H7 (cell line): Measurements from ENCODE around the gene SIGLEC9. TPM values are rescaled to one million over a fixed set of nuclear protein-coding genes. Genes with fewer than 3 reads are reported as not detected.

Experiments used
- DNase-seq: peaks from one replicate; pipeline ENCODE4 v3.0.0; 2012
- H3K27me3 ChIP-seq: 2 replicates; pipeline ENCODE4 v1.6.0; 2011; ENCODE audit warnings: mild to moderate bottlenecking, low read length; ENCODE audit not compliant: control insufficient read depth, insufficient read depth
- H3K36me3 ChIP-seq: replicated peaks from 2 replicates; pipeline ENCODE4 v1.5.1; 2011; ENCODE audit warnings: low read length; ENCODE audit not compliant: control insufficient read depth, insufficient read depth
- H3K4me3 ChIP-seq: 2 replicates; pipeline ENCODE4 v1.5.1; 2011; ENCODE audit warnings: low read depth, mild to moderate bottlenecking, control low read depth, low read length, moderate library complexity; ENCODE audit not compliant: insufficient read depth
- total RNA-seq: library from RNA; depleted of rRNA; stranded (reverse); fragments of >200 nt; shearing (Covaris generic); gene quantifications from 2 replicates; pipeline ENCODE4 v1.2.3, GENCODE V29; 2014

The SIGLEC9 gene
- total RNA-seq, 1 experiment from 2014 or later = not detected

DNA sequence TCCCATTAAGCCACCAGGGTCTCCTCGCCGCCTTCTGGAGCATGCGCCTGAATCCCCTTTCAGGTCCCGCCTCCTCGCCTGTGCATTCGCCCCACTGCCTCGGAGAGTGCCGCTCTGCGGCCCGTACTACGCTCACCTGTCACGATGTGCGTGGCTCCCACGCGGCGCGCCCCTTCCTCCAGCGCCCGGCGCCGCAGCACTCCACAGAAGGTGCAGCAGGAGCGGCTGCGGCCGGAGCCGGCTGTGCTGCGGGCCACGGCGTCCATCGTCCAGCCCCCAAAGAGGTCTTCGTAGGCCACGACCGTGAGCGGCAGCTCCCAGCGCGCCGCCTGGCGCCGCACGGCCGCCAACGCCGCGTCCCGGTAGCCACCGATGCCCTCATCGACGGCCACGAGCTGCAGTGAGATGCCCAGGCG, 20.8 kb upstream of the SIGLEC9 start:
- DNase-seq = no peak
- Histone ChIP-seq H3K36me3 (peaks cover 6% of the 10 kb centered on the region), H3K27me3 (no peaks in the 10 kb centered on the region; the same call in none of the 2 replicates), H3K4me3 (no peak overlapping the region)

DNA sequence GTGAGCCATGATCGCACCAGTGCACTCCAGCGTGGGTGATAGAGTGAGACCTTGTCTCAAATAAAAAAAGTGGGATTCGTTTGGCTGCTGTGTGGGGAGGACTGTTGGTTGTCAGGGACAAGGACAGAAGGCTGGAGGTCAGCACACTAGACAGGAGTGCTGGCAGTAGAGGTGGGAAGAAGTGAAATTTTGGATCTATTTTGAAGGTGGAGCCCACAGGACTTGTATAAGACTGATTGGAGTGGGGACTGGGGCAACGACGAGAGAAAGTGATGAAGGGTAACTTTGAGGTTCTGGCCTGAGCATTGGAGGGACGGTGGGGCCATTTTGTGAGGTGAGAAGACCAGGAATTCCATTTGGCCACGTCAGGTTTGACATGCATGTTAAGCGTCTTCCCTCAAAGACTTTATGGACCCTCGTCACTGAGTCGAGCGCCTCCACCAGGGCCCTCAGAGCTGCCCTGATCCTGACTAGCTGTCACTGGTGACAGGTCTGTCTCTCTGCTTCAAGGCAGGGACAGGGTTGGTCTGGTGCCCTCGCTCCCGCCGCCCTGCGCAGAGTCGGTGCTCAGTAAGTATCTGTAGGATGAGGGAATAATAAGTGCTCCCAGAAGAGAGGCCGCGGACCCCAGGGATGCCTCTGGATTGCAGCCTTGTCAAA, 17.2 kb upstream of the SIGLEC9 start:
- H3K36me3 ChIP-seq = peaks cover 3% of the 10 kb centered on the region
- H3K4me3 ChIP-seq = peak overlapping the region; percentile 89
- H3K27me3 ChIP-seq = peaks cover 3% of the 10 kb centered on the region
- DNase-seq = no peak

DNA sequence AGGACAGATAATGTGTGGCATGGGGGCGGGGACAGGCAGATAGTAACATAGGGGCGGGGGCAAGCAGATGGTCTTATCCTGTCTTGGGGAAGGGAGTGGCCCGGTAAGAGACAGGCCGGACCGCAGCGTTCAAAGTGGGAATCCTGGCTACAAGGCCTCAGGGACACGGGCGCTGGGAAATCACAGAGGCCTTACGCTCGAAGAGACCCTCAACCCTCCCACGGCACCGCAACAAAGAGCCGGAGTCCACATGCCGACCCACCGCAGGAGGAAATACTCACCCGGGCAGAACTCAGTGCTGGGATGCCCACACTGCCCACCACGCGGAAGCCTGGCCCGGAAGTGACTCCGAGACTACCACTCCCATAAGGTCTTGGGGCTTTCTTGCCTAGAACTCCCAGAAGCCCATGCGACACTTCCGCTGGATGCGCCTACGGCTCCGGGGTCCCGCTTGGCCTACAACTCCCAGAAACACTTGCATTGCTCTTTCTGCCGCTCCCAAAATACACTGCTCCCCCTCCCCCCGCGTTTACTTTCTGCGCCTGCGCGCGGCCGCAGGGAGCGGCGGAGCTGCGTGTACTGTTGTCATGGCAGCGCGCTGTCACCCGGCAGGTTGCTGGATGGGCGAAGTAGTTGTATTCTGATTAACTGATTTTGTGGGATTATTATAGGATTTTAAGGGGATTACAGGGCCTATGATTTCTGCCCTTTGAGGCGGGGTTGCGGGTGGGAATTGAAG, 16.5 kb upstream of the SIGLEC9 start, which contains the start of gene CTU1:
Gene CTU1 (minus strand): TSS at position 344 of the 739 bp plus-strand sequence. CDS start 3,840 bp downstream, outside the sequence.
- Histone ChIP-seq H3K36me3 (peaks cover 1% of the 10 kb centered on the region), H3K27me3 (peaks cover 3% of the 10 kb centered on the region), H3K4me3 (peak within 1 kb of the TSS; percentile 89)
- DNase-seq = peak; percentile 97

DNA sequence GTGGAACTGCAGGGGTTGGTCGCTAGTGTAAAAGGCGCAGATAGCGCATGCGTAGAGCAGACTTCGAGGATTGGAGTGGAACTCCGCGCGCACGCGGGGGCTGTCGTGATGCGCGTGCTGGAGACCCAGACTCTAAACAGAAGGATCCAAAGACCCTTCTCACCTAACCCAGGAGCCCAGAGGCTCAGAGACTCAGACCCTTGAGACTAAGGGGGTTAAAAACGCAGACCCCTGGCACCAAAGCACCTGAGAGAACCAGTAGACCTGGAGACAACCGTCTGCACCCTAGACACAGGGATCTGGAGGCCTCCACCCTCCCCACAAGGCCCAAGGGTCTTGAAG, 15.9 kb upstream of the SIGLEC9 start:
- Histone ChIP-seq H3K4me3 (peak overlapping the region; percentile 89), H3K36me3 (no peaks in the 10 kb centered on the region), H3K27me3 (peaks cover 3% of the 10 kb centered on the region)
- no peak for DNase-seq

DNA sequence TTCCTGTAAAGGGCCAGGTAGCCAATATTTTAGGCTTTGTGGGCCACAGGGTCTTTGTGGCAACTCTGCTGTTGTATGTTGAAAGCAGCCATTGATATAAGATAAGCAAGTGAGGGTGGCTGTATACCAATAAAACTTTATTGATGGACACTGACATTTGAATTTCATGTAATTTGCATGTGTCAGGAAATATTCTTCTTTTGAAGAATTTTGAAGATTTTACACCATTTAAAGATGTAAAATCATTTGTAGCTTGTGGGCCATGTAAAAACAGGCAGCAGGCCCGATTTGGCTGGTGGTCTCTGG, 14.1 kb upstream of the SIGLEC9 start:
- DNase-seq = no peak
- H3K4me3 ChIP-seq = no peak overlapping the region
- peaks cover 3% of the 10 kb centered on the region for H3K27me3 ChIP-seq
- H3K36me3 ChIP-seq = no peaks in the 10 kb centered on the region

DNA sequence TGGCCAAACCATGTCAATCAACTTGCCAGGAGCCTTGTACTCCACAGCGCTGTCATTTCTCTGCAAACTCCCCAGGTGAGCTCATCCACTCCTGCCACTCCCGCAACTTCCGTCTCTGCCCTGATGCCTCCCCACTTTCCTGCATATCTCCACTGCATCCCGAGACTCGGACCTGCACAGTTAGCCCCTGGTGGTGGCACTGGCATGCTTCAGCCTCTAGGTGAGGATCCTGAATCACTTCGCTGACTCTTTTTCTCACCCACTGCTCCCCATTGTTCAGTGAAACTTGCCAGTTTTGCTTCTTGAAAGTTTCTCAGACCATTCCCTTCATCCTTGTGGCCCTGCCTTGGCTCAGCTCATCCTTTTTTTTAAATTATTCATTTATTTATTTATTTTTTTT, 13.1 kb upstream of the SIGLEC9 start:
- peaks cover 3% of the 10 kb centered on the region for H3K27me3 ChIP-seq

DNA sequence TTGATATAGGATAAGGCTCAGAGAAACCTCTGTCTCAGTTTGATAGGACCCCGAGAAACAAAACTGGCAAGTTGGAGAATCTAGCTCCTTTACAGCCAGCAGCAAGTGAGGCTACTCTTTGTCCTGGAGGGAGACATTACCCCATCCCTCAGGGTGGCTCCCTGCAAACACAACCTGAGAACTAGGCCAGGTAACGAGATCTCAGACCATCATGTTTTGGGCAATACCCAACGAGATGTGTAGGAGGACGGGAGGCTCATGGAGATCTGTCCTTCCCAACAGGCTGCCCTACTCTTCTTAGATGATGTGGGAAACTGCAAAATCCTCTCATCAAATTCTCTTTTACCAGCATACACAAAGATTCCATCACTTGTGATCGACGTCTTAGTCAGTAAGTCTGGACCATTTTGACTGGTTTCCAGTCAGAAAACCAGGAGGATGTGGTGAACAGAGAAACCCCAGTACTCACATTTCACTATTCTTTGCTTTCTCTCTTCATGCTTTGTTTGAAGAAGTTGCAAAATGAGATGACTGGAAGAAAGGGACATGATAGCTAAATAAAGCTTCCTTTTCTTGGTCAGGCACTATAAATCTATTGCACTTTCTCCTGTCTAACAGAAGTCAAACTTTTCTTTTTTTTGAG, 10.5 kb upstream of the SIGLEC9 start:
- Histone ChIP-seq H3K4me3 (no peak overlapping the region), H3K27me3 (peaks cover 3% of the 10 kb centered on the region; the same call in 1 of the 2 replicates), H3K36me3 (no peaks in the 10 kb centered on the region)
- no peak for DNase-seq

More for the DNA sequence above, 13.1 kb upstream of the SIGLEC9 start:
- H3K4me3 ChIP-seq = no peak overlapping the region
- H3K36me3 ChIP-seq = no peaks in the 10 kb centered on the region
- DNase-seq = no peak

DNA sequence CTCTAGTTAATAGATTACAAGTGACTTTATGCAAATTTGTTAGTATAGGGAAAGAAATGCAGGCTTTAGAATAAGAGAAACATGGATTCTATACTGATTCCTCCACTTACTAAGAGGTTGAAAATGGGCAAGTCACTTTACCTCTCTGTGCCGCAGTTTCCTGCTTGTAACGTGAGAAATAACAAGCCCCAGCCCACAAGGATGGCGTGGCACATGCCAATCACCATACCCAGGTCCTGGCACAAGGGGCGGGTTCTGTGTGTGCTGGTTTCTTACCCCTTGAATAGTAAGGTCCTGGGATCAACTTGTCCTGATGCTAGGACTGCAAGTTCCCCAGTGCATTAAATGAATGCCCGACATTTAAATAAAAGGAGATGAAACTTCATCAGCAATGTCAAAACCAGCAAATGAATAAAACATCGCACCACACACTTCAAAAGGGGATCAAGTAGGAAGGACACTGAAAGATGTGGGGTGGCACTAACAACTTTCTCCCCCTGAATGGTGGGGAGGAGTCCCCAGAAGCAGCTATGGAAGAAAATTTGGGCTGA, 7.9 kb upstream of the SIGLEC9 start:
- DNase-seq = no peak

DNA sequence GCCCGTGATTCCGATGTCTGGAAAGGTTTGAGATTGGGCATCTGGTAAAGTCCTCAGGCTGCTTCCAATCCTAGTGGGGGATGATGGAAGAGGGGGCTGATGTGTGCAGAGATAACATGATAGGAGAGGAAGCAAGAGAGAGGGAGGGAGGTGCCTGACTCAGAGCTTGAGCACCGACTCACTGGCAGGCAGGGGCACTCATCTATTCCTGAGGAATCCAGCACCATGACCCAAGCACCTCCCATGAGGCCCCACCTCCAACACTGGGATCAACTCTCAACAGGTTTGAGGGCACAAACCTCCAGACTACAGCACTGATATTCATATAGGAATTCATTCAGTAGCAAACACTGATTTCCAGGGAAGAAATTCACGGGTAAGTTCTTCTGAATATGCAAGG, 5.6 kb upstream of the SIGLEC9 start:
- H3K36me3 ChIP-seq = no peaks in the 10 kb centered on the region
- no peak overlapping the region for H3K4me3 ChIP-seq
- H3K27me3 ChIP-seq = no peaks in the 10 kb centered on the region; the same call in 1 of the 2 replicates
- DNase-seq = no peak

More for the DNA sequence above, 7.9 kb upstream of the SIGLEC9 start:
- H3K27me3 ChIP-seq = peaks cover 3% of the 10 kb centered on the region; the same call in 1 of the 2 replicates
- H3K36me3 ChIP-seq = no peaks in the 10 kb centered on the region
- no peak overlapping the region for H3K4me3 ChIP-seq

DNA sequence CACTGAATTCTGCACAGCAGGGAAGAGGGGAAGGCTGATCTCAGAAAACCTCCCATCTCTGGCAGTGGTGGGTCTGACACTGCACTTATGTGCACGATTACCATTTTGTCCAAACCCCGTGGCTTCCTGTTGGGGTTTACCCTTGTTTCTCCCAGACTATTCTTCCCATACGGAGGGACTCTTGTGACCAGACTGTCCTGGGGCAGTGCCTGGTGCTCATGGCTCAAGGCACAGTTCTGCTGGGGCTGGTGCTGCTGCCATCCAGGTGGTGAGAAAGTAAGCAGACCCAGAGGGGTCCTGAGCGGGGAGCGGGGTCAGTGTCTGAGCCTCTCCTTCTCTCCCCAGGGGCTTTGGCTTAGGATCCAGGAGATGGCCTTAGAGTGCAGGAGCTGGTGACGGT, 5.1 kb upstream of the SIGLEC9 start:
- no peak overlapping the region for H3K4me3 ChIP-seq
- no peaks in the 10 kb centered on the region; the same call in 1 of the 2 replicates for H3K27me3 ChIP-seq
- no peak for DNase-seq
- H3K36me3 ChIP-seq = no peaks in the 10 kb centered on the region

DNA sequence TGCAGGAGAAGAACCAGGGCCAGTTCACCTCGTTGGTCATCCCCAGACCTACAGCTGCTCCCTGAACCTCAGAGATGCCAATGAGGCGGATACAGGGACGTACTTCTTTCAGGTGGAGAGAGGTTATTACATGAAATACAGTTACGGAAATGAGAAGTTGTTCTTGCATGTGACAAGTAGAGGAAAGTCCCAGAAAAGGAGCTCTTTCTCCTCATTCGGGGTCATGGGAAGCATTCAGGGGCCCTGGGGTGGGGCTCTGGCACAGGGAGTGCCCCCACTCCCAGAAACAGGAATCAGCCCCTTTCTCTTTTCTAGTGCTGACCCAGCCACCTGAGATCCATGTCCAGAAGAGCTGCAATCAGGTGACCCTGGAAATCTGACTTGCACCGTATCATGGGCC, 4.5 kb upstream of the SIGLEC9 start:
- DNase-seq = no peak
- H3K4me3 ChIP-seq = no peak overlapping the region
- H3K27me3 ChIP-seq = no peaks in the 10 kb centered on the region; the same call in 1 of the 2 replicates
- no peaks in the 10 kb centered on the region for H3K36me3 ChIP-seq

DNA sequence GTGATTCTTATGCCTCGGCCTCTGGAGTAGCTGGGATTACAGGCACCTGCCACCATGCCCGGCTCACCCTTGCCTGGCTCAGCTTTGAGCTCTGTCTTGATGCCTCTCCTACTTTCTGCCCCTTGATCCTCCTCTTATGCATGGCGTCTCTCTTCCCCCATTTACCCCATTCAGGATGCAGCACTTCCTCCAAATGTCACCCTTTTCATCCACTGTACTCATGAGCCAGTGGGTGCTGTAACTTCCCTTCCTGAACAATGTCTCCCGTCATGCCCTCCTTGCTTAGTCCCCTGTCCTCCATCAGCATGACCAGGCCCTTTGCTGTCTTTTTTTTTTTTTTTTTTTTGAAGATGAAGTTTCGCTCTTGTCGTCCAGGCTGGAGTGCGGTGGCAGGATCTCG, 3.4 kb upstream of the SIGLEC9 start:
- H3K36me3 ChIP-seq = no peaks in the 10 kb centered on the region
- no peaks in the 10 kb centered on the region; the same call in 1 of the 2 replicates for H3K27me3 ChIP-seq
- no peak overlapping the region for H3K4me3 ChIP-seq
- DNase-seq = no peak

DNA sequence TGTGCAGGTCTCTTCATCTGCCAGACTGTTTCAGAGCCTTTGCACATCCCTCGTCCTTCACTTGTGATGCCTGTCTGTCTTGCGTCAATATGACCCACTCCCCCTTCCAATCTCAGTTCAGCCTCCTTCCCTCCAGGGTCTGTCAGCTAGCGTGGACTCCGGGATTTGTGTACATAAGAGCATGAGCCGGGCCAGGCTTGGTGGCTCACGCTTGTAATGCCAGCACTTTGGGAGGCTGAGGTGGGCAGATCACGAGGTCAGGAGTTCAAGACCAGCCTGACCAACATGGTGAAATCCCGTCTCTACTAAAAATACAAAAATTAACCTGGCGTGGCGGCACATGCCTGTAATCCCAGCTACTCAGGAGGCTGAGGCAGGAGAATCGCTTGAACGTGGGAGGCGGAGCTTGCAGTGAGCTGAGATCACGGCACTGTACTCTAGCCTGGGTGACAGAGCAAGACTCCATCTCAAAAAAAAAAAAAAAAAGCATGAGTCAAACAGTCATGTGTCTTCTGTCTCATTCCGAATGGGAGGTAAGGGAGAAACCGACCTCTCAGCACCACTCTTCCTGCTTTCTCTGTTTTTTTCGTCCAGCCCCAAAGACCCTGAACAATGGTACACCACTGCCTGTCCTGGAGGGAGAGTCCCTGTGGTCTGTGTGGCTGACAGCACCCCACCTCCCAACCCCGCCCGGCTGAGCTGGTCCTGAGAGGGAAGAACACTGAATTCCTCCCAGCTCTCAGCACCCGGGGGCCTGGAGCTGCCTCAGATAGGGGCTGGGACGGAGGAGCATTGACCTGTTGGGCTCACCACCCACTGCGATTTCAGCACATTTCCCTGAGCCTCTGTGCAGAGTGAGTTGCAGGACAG, 2.4 kb upstream of the SIGLEC9 start:
- no peak overlapping the region for H3K4me3 ChIP-seq
- no peak for DNase-seq
- H3K36me3 ChIP-seq = no peaks in the 10 kb centered on the region
- H3K27me3 ChIP-seq = no peaks in the 10 kb centered on the region; the same call in 1 of the 2 replicates

DNA sequence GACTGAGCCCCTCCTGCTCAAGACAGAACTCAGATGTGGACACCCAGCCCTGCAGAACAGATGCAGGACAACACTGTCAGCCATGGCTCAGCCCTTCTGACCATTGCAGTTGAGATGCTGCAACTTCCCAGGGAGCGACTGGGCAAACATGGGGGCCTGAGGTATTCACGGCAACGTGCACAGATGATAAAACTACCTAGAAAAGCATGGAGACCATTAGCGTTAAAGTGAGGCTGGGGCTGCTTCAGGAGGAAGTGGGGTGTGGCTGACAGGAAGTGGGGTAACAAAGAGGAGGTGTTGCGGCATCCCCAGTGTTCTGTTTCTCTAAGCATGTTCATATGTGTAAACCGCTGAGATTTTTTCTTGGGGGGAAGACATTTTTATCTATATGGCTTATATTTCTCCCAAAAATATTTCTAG, 1.3 kb upstream of the SIGLEC9 start:
- Histone ChIP-seq H3K27me3 (no peaks in the 10 kb centered on the region; the same call in 1 of the 2 replicates), H3K4me3 (no peak overlapping the region), H3K36me3 (no peaks in the 10 kb centered on the region)
- no peak for DNase-seq
